Kidney (tissue), 14 donors: ENCODE measurements around the gene CLCN2. TPM values are rescaled to one million over a fixed set of nuclear protein-coding genes. Genes with fewer than 3 reads are reported as not detected.

ENCODE experiments used
- DNase-seq, 5 donors: peaks; one replicate each; pipeline ENCODE4 v3.0.0-alpha.2; 2013 to 2020
- FAIRE-seq: peaks from 2 replicates; lab custom pipeline; 2012; peaks lifted over from hg19 to GRCh38; lab: Jason Lieb, UNC
- H3K27ac ChIP-seq, 2 donors: one replicate each; pipeline ENCODE4 v1.7.0; 2013; ENCODE audit warnings: low read depth in 2 of 2, low read length in 2 of 2, inconsistent platforms in 1 of 2
- H3K27me3 ChIP-seq: one replicate; pipeline ENCODE4 v1.7.1; 2013; ENCODE audit warnings: low read length, inconsistent platforms; ENCODE audit not compliant: control insufficient read depth, insufficient read depth
- H3K36me3 ChIP-seq, 3 donors: one replicate each; pipeline versions ENCODE4 v1.7.0 to v1.7.1; 2013; ENCODE audit warnings: low read length in 3 of 3, control low read depth in 1 of 3, inconsistent platforms in 1 of 3; ENCODE audit not compliant: insufficient read depth in 3 of 3, control insufficient read depth in 2 of 3
- H3K4me1 ChIP-seq, 3 donors: one replicate each; pipeline versions ENCODE4 v1.7.0 to v1.7.1; 2013; ENCODE audit warnings: low read length in 3 of 3, inconsistent platforms in 1 of 3, low read depth in 1 of 3; ENCODE audit not compliant: control insufficient read depth in 2 of 3, insufficient read depth in 2 of 3
- H3K4me3 ChIP-seq, 3 donors: one replicate each; pipeline versions ENCODE4 v1.7.0 to v1.8.1; 2013; ENCODE audit warnings: low read length in 3 of 3, control low read depth in 1 of 3, inconsistent platforms in 1 of 3
- H3K9ac ChIP-seq, 3 donors: one replicate each; pipeline versions ENCODE4 v1.7.0 to v1.7.1; 2013; ENCODE audit warnings: low read length in 3 of 3, control low read depth in 1 of 3, inconsistent platforms in 1 of 3
- H3K9me3 ChIP-seq, 3 donors: one replicate each; pipeline versions ENCODE4 v1.7.0 to v1.7.1; 2013; ENCODE audit warnings: low read length in 3 of 3, control low read depth in 1 of 3, inconsistent platforms in 1 of 3; ENCODE audit not compliant: control insufficient read depth in 2 of 3, insufficient read depth in 1 of 3
- intact Hi-C: fragments of 100-400 bp; cut with DNase I; formaldehyde crosslinking; loops from one replicate; pipeline ENCODE4 v1.11.1; 2022
- polyA plus RNA-seq: library from polyadenylated mRNA; stranded (reverse); fragments of 350-450 nt; fragmentation: Illumina TruSeq; extraction: RNeasy Lipid Tissue Mini Kit (QIAGEN cat#74804); gene quantifications from one replicate; pipeline ENCODE4 v1.2.3, GENCODE V29; 2014; ENCODE audit warnings: low read depth, low replicate concordance; ENCODE audit not compliant: insufficient read depth
- total RNA-seq: library from RNA; stranded (reverse); fragmentation: NEBNext Ultra II Directional; extraction: Animal tissue kit (Norgen Biotek cat#: 25700); gene quantifications from one replicate; pipeline ENCODE4 v1.2.1, GENCODE V29; 2021
- TF ChIP-seq, protein P1 (sequence below): IDR thresholded peaks from 3 replicates; pipeline ENCODE4 v1.5.1; 2012; ENCODE audit warnings: mild to moderate bottlenecking, moderate library complexity, borderline replicate concordance; ENCODE audit not compliant: insufficient read depth; ENCODE audit errors: extremely low read depth
- donor health status: control.
- donor health status: control.
- donor health status: control.
- donor health status: control.
- donor health status: control.
- donor health status: DM: yes; HTN: yes; CAD: no.
- donor health status: Normal renal cell carcinoma (clear cell type).

The CLCN2 gene
- total and polyA plus RNA-seq, 2 donors from 2014 or later = 6.4 to 10.4 TPM

DNA sequence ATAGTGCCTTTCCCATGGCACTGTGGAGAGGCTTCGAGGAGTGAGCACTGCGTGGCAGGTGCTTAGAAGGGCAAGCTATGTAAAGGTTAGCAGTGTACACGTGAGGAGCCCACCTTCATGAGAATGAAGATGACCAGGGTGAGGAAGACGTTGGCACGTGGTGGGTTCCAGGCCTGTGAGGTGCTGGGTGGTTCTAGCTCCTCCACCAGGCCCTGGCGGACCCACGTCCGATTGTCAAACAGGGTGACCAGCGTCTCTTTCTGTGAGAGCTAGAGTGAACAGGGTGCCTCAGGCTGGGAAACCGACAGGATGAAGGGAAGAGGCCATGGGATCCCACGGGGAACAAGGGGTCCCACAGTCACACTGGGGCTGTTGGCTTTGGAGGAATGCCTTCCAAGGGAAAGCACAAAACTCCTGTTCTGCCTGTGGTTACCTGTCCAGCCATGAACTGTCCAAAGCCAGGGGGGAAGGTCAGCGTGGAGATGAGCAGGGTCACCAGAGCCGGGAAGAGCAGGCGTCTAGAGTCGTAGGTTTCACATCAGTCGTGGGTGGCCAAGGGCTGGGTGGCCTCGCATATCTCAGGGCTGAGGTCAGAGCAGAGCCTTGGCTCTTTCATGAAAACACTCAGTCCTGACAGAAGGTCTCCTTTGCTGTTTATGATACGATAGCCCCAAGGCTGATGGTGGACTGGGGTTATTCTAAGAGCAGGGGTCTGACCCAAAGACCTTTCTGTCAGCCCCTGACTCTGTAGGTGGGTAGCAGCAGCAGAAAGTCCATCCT is 6.0 kb downstream of the CLCN2 start:
- Histone ChIP-seq H3K9ac (no peak overlapping the region), H3K4me1 (peaks cover 0 to 6% (median 5%) of the 10 kb centered on the region in 3 donors), H3K27ac (no peak overlapping the region), H3K4me3 (no peak overlapping the region), H3K36me3 (peaks cover 0 to 5% (median 4%) of the 10 kb centered on the region in 3 donors), H3K9me3 (no peaks in the 10 kb centered on the region), H3K27me3 (no peaks in the 10 kb centered on the region)
- intact Hi-C loops = no loop called here
- DNase-seq = peak in 1 of 5 donors; percentile 64
- no peak for FAIRE-seq
- TF ChIP-seq, protein P1, sequence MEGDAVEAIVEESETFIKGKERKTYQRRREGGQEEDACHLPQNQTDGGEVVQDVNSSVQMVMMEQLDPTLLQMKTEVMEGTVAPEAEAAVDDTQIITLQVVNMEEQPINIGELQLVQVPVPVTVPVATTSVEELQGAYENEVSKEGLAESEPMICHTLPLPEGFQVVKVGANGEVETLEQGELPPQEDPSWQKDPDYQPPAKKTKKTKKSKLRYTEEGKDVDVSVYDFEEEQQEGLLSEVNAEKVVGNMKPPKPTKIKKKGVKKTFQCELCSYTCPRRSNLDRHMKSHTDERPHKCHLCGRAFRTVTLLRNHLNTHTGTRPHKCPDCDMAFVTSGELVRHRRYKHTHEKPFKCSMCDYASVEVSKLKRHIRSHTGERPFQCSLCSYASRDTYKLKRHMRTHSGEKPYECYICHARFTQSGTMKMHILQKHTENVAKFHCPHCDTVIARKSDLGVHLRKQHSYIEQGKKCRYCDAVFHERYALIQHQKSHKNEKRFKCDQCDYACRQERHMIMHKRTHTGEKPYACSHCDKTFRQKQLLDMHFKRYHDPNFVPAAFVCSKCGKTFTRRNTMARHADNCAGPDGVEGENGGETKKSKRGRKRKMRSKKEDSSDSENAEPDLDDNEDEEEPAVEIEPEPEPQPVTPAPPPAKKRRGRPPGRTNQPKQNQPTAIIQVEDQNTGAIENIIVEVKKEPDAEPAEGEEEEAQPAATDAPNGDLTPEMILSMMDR = no peak

DNA sequence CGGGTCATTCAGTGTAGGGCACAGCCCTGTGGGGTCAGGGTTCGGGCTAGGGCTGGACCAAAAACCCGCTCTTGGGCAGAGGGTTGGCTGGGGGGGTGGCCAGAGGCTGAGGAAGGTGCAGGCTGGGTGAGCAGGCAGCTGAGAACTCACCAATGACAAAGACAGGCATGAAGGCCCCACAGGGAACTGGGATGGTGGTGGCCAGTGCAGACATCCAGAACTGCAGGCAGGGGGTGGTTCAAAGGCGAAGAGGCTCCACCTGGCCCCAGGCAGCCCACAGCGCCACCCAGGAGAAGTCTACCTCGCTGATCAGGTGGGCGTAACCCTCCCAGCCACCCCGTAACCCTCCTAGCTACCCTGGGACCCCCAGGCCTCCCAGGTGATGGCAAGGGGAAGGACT is 6.7 kb downstream of the CLCN2 start:
- Histone ChIP-seq H3K36me3 (peaks cover 0 to 5% (median 4%) of the 10 kb centered on the region in 3 donors), H3K4me3 (no peak overlapping the region), H3K4me1 (peaks cover 0 to 5% (median 2%) of the 10 kb centered on the region in 3 donors), H3K9ac (no peak overlapping the region), H3K27me3 (no peaks in the 10 kb centered on the region), H3K27ac (no peak overlapping the region), H3K9me3 (no peaks in the 10 kb centered on the region)
- FAIRE-seq (no peak), DNase-seq (peak in 1 of 5 donors; percentile 51)
- intact Hi-C loops = no loop called here
- TF ChIP-seq, protein P1 = no peak

DNA sequence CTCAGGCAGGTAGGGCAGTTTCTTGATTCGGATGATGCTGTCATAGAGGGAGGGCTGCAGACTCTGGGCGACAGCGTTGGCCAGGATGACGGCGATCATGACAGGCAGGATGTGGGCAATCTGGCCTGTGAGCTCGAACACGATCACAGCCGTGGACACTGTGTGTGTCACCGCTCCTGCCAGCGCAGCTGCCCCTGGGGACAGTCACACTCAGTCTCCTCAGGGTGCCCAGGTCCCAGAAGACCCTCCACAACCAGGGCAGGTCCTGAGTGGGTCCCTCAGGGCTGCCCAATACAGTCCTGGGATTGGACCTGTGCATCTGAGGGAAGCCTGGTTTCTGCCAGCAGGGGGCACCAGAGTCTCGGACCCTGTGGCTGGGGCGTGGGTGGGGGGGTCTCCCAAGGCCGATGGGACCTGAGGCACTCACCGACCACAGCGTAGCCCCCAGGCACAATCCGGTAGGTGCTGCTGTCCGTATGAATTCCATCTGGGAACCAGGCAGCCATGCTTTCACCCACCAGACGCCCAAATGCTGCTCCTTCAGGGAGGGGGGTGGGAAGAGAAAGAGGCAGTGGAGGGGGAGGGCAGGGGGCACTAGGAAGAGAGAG is 7.2 kb downstream of the CLCN2 start:
- no peak overlapping the region for H3K27ac ChIP-seq
- peak in 4 of 5 donors; percentile 51 to 76 (median 64) for DNase-seq
- H3K9me3 ChIP-seq = no peaks in the 10 kb centered on the region
- intact Hi-C loops = no loop called here
- peaks cover 0 to 8% (median 2%) of the 10 kb centered on the region in 3 donors for H3K4me1 ChIP-seq
- no peak overlapping the region for H3K4me3 ChIP-seq
- H3K27me3 ChIP-seq = no peaks in the 10 kb centered on the region
- no peak overlapping the region for H3K9ac ChIP-seq
- FAIRE-seq = no peak
- peaks cover 0 to 5% (median 4%) of the 10 kb centered on the region in 3 donors for H3K36me3 ChIP-seq
- TF ChIP-seq, protein P1 = peak; percentile 68
